Measurements from ENCODE around the gene UBE2S. TPM values are rescaled to one million over a fixed set of nuclear protein-coding genes. Genes with fewer than 3 reads are reported as not detected.
"Not testable (repeated sequence)": the region's sequence is repeated elsewhere in the genome, so short reads cannot be mapped to it uniquely, and the experiment has no call there.

The UBE2S gene
- polyA plus RNA-seq, 1 donor (not counting 4 experiments of a cell fraction or from before 2014, with no cell fraction given), result 31.8 TPM

GRCh38 chr19:55449469-55449868 is 41.9 kb upstream of the UBE2S start:
- H3K9ac ChIP-seq (ENCODE audit: control insufficient read depth, extremely low read depth, insufficient read depth, low read length), result no peak overlapping the region
- DNase-seq (ENCODE audit: low read depth, low spot score) (no peak), FAIRE-seq (no peak)
- no peak overlapping the region for H2AFZ ChIP-seq (ENCODE audit: control insufficient read depth, low read length)
- TF ChIP-seq CTCF (optimal IDR thresholded peaks at IDR 0.05 in 1 of 3, IDR thresholded peaks at IDR 0.05 in 1 of 3, conservative IDR thresholded peaks at IDR 0.05 in 1 of 3; ENCODE audit: extremely low read depth in 1 of 3, insufficient read depth in 2 of 3, low read length in 3 of 3) (no peak), EZH2 (IDR thresholded peaks at IDR 0.05; ENCODE audit: low read length) (no peak)
- peaks cover 8% of the 10 kb centered on the region for H4K20me1 ChIP-seq (ENCODE audit: control insufficient read depth, extremely low read depth, insufficient read depth, low read length)
- H3K4me3 ChIP-seq (ENCODE audit: control insufficient read depth in 2 of 3, extremely low read depth in 1 of 3, insufficient read depth in 2 of 3, low read depth in 1 of 3, low read length in 3 of 3), result no peak overlapping the region
- H3K79me2 ChIP-seq (ENCODE audit: control insufficient read depth, insufficient read depth, low read length), result no peaks in the 10 kb centered on the region
- peaks cover 26% of the 10 kb centered on the region for H3K4me1 ChIP-seq (ENCODE audit: control insufficient read depth, extremely low read depth, insufficient read depth, low read length)
- H3K36me3 ChIP-seq (ENCODE audit: control insufficient read depth in 2 of 2, extremely low read depth in 1 of 2, insufficient read depth in 2 of 2, low read length in 2 of 2), result no peaks in the 10 kb centered on the region
- no peaks in the 10 kb centered on the region for H3K9me1 ChIP-seq (ENCODE audit: control insufficient read depth, extremely low read depth, insufficient read depth, low read length)
- no peak overlapping the region for H3K27ac ChIP-seq (ENCODE audit: control insufficient read depth, insufficient read depth, low read length)
- H3K27me3 ChIP-seq (ENCODE audit: control insufficient read depth, extremely low read depth, insufficient read depth, low read length), result peaks cover 42% of the 10 kb centered on the region
- no peak overlapping the region for H3K4me2 ChIP-seq (ENCODE audit: control insufficient read depth, extremely low read depth, insufficient read depth, low read depth, low read length)
- dilution Hi-C loops (cut with MboI; ENCODE audit: extremely low pct_ligation_motif_present, low sequenced_read_pairs), result no loop called here
- no peaks in the 10 kb centered on the region for H3K9me3 ChIP-seq (ENCODE audit: control insufficient read depth, low read depth, low read length)

- H2AFZ ChIP-seq (ENCODE audit: control insufficient read depth, low read length); H3K36me3 ChIP-seq (ENCODE audit: control insufficient read depth in 2 of 2, extremely low read depth in 1 of 2, insufficient read depth in 2 of 2, low read length in 2 of 2); H3K4me2 ChIP-seq (ENCODE audit: control insufficient read depth, extremely low read depth, insufficient read depth, low read depth, low read length); H3K9ac ChIP-seq (ENCODE audit: control insufficient read depth, extremely low read depth, insufficient read depth, low read length); H3K27ac ChIP-seq (ENCODE audit: control insufficient read depth, insufficient read depth, low read length); H3K9me3 ChIP-seq (ENCODE audit: control insufficient read depth, low read depth, low read length); H4K20me1 ChIP-seq (ENCODE audit: control insufficient read depth, extremely low read depth, insufficient read depth, low read length); H3K4me3 ChIP-seq (ENCODE audit: control insufficient read depth in 2 of 3, extremely low read depth in 1 of 3, insufficient read depth in 2 of 3, low read depth in 1 of 3, low read length in 3 of 3); DNase-seq (ENCODE audit: low read depth, low spot score); H3K9me1 ChIP-seq (ENCODE audit: control insufficient read depth, extremely low read depth, insufficient read depth, low read length); FAIRE-seq; H3K79me2 ChIP-seq (ENCODE audit: control insufficient read depth, insufficient read depth, low read length); dilution Hi-C loops (cut with MboI; ENCODE audit: extremely low pct_ligation_motif_present, low sequenced_read_pairs): not testable (repeated sequence)
- Histone ChIP-seq H3K4me1 (ENCODE audit: control insufficient read depth, extremely low read depth, insufficient read depth, low read length) (peaks cover 26% of the 10 kb centered on the region), H3K27me3 (ENCODE audit: control insufficient read depth, extremely low read depth, insufficient read depth, low read length) (peaks cover 55% of the 10 kb centered on the region)
These were observed 40.5 kb upstream of the UBE2S start for GRCh38 chr19:55448175-55448490.

GRCh38 chr19:55447421-55448174 is 40.0 kb upstream of the UBE2S start:
- dilution Hi-C loops (cut with MboI; ENCODE audit: extremely low pct_ligation_motif_present, low sequenced_read_pairs), result no loop called here
- no peak for DNase-seq (ENCODE audit: low read depth, low spot score)
- Histone ChIP-seq H3K4me1 (ENCODE audit: control insufficient read depth, extremely low read depth, insufficient read depth, low read length) (peaks cover 26% of the 10 kb centered on the region), H3K9me3 (ENCODE audit: control insufficient read depth, low read depth, low read length) (no peaks in the 10 kb centered on the region), H3K36me3 (ENCODE audit: control insufficient read depth in 2 of 2, extremely low read depth in 1 of 2, insufficient read depth in 2 of 2, low read length in 2 of 2) (no peaks in the 10 kb centered on the region), H3K27ac (ENCODE audit: control insufficient read depth, insufficient read depth, low read length) (no peak overlapping the region), H4K20me1 (ENCODE audit: control insufficient read depth, extremely low read depth, insufficient read depth, low read length) (peaks cover 5% of the 10 kb centered on the region), H2AFZ (ENCODE audit: control insufficient read depth, low read length) (no peak overlapping the region), H3K79me2 (ENCODE audit: control insufficient read depth, insufficient read depth, low read length) (no peaks in the 10 kb centered on the region), H3K4me3 (ENCODE audit: control insufficient read depth in 2 of 3, extremely low read depth in 1 of 3, insufficient read depth in 2 of 3, low read depth in 1 of 3, low read length in 3 of 3) (no peak overlapping the region), H3K9ac (ENCODE audit: control insufficient read depth, extremely low read depth, insufficient read depth, low read length) (no peak overlapping the region), H3K4me2 (ENCODE audit: control insufficient read depth, extremely low read depth, insufficient read depth, low read depth, low read length) (no peak overlapping the region), H3K9me1 (ENCODE audit: control insufficient read depth, extremely low read depth, insufficient read depth, low read length) (no peaks in the 10 kb centered on the region), H3K27me3 (ENCODE audit: control insufficient read depth, extremely low read depth, insufficient read depth, low read length) (peaks cover 58% of the 10 kb centered on the region)
- no peak for FAIRE-seq
- peak; percentile 12 for TF ChIP-seq EZH2 (IDR thresholded peaks at IDR 0.05; ENCODE audit: low read length)
- TF ChIP-seq CTCF (optimal IDR thresholded peaks at IDR 0.05 in 1 of 3, IDR thresholded peaks at IDR 0.05 in 1 of 3, conservative IDR thresholded peaks at IDR 0.05 in 1 of 3; ENCODE audit: extremely low read depth in 1 of 3, insufficient read depth in 2 of 3, low read length in 3 of 3), result peak in 1 of 3 experiments; percentile 13

All from keratinocyte (primary cell).